GM19025 (cell line): ENCODE data around the gene PET100.

ENCODE experiments used
- ATAC-seq: cut with Tn5 transposase; IDR thresholded peaks from one replicate; pipeline ENCODE4 v1.9.1; 2021; ENCODE audit warnings: mild to moderate bottlenecking, low read depth, moderate library complexity; ENCODE audit not compliant: unreplicated experiment

Gene PET100, protein sequence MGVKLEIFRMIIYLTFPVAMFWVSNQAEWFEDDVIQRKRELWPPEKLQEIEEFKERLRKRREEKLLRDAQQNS

DNA sequence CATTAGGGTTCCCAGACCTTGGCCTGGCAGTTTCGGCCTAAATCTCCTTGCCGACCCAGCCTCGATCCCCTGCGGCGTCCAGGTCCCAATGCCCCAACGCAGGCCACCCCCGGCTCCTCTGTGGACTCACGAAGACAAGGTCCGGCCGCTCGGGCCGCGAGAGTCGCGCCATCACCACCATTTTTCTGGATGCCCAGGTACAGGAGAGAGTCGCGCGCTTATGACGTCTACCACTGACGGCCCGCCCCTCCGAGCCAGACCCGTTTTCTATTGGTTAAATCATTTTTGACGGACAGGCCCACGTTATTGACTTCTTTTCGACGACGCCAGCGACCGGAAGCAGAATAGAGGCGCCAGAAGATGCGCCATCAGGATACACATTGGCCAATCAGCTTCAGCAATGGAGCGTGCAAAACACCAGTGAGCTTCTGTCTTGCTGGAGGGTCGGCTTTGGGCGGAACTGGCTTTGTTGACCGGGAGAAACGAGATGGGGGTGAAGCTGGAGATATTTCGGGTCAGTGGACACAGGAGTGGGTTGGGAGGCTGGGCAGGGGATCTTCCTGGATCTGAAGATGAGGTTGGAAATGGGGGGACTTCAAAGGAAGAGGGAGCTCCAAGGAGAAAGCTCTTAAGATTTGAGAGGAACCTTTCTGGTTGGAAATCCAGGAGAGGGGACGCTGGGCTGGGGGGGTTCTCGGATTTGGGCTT lies at the start of gene PET100, which contains the start of gene XAB2:
TSS of gene PET100 (plus strand) at position 447 of the 708 bp plus-strand sequence. CDS start at position 488, 41 bp downstream.
TSS of gene XAB2 (minus strand) at position 199 of the 708 bp plus-strand sequence. CDS start at position 181, 18 bp downstream.
- peak; percentile 97 for ATAC-seq

DNA sequence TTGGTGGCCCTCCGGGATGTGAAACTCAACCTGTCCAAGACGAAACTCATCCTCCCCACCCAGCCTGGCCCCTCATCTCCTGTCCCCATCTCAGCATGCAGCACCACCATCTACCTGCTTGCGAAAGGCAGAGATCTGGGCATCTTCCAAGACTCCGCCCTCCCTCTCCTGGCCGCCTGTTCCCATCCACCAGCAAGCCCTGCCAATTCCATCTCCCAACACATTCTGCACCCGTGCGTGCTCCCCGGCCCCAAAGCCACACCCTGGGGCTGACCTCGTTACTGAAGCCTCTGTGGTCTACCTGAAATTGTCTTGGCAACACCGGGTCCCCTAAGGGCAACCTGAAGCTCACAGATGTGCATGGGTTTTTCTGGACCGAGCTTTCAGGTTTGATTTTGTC lies 47.1 kb upstream of the PET100 start:
- no peak for ATAC-seq

DNA sequence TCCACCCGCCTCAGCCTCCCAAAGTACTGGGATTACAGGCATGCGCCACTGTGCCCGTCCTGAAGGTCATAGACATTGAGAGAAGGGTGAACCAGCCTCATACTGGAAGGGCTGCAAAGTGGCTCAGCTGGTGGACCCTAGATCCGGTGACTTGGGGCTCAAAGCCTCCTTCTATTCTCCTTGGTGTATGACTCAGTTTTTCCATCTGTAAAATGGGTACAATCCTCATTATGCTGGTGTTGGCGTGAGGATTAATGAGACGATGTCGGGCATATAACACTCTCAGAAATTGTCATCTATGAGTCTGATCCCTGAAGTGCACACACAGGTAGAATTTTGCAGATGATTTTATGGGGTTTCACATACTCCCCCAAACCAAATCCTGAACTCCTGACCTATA lies 39.8 kb upstream of the PET100 start:
- ATAC-seq, result no peak

DNA sequence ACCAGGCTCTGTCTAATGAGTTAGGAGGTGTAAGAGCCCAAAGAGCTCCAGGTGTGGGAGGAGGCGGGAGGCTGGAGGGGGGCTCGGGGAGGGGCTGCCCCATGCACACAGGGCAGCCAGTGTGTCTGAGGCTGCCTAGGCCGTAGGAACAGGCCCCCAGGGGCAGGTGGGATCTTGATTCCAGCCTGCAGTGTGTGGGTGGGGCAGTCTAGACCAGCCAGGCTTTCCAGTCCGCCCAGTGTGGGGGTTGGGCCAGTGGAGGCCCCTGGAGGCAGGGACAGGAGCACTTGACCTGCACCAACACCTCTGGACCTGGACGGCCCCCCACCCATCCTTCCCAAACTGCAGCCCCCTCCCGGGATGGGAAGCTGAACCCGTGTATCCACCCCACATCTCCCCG lies 39.3 kb upstream of the PET100 start:
- ATAC-seq, result no peak

DNA sequence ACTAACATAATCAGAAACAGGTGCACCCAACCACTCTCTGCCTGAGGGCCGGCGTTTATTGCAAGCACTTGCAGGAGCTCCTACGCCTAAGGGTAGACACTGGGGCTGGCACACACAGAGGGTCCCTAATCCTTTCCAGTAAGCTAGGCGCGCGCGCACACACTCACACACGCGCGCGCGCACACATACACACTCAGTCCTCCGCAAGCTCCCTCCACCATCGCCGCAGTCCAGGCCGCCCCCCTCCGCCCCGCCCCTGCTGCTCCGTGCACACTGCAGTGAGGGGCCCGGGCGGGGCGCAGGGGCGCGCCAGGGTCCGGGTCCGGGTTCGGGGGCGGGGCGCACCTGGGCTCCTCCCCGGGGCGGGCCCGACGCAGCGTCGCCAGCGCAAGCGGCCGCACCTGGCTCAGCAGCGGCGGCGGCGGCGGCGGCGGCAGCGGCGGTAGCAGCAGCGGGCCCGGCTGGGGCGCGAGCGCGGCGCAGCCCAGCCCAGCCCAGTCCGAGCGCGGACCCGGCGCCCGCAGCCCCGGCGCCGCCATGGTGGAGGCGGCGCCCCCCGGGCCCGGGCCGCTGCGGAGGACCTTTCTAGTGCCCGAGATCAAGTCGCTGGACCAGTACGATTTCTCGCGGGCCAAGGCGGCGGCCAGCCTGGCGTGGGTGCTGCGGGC lies 34.0 kb upstream of the PET100 start, which contains the start of gene CAMSAP3:
TSS of gene CAMSAP3 (plus strand) at position 398 of the 668 bp plus-strand sequence. CDS start at position 538, 140 bp downstream.
- peak; percentile 60 for ATAC-seq

DNA sequence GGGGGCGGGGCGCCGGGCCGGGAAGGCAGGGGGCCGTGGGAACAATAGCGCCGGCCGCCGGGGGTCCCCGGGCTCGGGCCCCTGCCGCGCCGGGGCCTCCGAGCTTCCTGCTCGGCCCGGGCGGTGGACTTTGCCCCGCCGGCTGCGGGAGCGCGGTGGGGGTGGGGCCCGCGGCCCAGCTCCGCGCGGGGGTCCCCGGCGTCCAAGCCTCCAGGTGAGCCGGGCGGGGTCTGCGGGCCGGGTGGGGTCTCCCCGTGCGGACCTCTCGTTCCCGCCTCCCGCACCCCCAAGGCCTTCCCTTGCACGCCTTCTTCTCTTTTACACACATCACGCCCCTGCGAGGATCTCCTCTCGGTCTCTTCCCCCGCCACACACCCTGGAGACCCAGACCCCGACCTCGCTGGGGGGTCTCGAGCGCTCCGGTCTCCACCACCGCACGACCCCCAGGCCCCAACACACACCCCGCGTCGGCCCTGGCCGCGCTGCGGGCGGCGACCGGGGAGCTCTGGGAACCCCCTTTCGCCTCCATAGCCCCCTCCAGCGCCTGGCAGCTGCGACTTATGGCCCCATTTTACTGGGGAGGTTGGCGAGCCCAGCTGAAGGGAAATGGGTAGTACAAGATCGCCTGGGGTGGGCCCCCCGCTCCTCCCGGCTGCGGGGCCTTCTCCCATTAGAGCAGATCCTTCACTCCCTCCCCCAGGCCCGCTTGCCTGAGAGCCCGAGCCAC lies 33.2 kb upstream of the PET100 start:
- peak; percentile 19 for ATAC-seq

DNA sequence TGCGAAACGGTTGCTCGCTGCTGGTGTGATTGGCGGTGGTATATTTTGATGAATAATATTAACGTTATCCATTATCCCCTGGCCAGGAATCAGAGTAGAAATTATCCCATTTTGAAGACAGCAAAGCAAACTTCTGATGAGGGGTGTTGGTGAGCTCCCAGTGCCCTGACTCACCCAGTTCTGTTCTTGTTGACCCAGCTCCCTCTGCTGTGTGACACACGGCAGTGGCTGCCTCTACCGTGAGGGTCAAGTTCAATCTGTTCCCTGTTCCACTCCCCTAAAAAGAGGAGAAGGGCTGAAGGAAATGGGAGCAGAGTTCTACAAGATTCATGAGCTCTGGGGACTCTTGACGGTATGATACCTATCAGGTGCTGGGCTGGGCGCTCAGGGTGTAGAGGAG lies 31.9 kb upstream of the PET100 start:
- no peak for ATAC-seq

DNA sequence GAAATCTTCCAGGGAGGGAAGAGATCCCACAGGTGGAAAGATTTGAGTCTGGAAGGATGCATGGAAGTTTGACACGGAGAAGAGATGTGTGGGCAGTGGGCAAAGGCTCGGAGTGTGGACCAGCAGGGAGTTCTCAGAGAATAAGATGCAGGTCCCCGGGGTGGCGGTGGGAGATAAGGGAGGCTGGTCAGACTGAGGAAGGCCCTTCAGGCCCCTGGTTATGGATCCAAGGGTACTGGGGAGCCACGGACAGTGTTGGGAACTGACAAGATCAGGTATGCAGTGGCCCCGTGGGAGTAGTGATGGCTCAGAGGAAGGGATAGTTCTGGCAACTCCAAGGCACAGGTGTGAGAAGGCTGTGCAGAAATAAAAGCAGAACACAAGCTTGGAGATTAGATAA lies 31.4 kb upstream of the PET100 start:
- no peak for ATAC-seq

DNA sequence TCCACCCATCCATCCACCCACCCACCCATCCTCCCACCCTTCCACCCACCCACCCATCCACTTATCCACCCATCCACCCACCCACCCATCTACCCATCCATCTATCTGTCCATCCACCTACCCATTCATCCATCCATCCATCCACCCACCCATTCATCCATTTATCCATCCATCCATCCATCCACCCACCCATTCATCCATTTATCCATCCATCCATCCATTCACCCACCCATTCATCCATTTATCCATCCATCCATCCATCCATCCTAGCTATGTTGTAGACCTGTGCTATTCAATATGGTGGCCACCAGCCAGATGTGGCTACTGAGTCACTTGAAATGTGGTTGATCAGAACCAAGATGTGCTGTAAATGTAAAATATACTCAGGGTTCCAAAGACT lies 28.9 kb upstream of the PET100 start:
- no peak for ATAC-seq

DNA sequence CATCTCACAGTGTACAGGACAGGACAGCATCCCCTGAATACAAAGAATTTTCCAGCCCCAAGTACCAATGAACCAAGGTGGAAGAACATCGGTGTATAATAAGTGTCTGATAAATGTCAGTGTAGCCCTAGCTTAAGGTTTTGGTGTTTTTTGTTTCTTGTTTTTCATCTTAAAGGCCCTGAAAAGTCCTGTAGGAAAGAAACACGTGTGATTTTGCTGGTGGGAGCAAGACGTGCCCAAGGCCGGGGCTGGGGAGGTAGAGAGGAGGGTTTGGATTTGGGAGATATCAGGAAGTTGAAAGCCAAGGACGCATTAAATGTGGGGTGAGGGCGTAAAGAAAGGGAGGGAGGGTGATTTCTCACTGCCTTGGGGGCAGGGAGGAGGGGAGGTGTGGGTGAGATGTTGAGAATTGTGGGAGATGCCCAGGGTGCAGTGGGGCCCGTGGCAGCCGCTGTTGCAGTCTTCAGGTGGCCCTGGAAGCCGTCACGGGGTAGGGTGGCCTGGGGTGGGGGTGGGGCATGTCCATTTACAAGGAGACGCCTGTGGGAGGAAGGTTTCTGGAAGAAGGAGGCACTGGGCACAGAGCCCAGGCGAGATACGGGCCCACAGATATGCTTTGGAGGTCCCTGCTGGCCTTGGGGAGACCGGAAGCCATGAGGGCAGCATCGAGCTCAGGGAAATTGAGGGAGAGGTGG lies 27.2 kb upstream of the PET100 start:
- ATAC-seq, result no peak

DNA sequence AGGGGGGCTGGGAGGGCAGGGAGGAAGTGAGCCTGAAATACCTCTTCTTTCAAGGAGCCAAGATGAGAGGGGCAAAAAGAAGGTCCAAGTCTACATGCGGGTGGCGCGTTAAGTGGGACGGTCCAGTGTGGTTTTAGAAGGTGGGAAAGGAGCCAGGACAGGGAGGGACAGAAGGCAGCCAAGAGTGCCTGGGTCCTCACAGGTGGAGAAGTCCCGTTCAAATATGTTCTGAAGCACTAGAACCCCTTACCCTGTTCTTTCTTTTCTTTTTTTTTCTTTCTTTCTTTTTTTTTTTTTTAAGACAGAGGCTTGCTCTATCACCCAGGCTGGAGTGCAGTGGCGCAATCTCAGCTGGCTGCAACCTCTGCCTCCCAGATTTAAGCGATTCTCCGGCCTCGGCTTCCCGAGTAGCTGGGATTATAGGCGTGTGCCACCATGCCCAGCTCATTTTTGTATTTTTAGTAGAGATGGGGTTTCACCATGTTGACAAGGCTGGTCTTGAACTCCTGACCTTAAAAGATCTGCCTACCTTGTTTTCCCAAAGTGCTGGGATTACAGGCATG lies 26.6 kb upstream of the PET100 start:
- ATAC-seq, result no peak

DNA sequence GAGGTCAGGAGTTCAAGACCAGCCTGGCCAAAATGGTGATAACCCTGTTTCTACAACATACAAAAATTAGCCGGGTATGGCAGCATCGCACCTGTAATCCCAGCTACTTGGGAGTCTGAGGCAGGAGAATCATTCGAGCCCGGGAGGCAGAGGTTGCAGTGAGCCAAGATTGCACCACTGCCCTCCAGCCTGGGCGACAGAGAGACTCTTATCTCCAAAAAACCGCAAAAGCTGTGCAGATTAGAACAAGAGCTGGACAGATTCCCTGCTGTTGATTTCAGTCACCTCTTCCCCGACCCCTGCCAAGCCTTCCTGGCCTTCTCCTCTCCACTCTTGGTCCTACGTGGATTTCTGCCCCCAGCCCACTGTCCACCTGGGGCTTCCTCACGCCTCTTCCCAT lies 25.7 kb upstream of the PET100 start:
- ATAC-seq, result no peak

DNA sequence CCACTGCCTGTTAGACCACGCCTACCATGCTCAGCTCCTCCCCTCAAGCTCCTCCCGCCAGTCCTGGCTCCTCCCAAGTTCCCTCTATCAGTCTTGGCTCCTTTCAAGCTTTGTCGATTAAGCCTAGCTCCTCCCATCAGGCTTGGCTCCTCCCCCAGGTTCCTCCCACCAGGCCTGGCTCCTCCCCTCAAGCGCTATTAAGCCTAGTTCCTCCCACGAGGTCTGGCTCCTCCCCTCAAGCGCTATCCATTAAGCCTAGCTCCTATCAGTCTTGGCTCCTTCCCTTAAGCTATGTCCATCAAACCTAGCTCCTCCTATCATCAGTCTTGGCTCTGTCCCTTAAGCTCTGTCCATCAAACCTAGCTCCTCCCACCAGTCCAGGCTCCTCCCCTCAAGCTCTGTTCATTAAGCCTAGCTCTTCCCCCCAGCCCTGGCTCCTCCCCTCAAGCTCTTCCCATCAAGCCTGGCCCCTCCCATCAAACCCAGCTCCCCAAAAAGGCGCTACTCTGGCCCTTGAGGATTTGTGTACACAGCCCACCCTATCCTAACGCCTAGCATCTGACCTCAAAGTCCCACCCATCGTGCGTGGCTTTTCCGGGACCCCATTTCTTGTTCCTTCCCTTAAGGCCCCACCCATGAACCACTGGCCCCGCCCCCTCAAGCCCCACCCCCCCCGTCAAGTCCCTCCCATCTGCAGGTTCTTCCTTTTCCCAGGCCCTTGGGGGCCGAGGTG lies 23.9 kb upstream of the PET100 start:
- ATAC-seq, result no peak

DNA sequence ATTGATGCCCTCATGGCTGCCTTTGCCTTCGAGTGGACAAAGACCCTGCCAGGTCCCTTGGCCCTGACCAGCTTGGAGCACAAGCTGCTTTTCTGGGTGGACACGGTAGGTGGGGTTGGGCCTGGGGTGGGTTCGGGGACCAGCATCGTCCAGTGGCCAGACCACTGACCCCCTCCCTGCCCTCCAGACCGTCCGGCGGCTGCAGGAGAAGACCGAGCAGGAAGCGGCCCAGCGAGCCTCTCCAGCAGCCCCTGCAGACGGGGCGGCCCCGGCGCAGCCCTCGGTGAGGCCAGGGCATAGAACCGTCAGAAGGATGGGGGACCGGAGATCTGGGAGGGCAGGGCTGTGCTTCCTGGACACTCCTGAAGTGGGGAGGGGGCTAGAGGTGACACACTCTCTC lies 23.3 kb upstream of the PET100 start:
- no peak for ATAC-seq

DNA sequence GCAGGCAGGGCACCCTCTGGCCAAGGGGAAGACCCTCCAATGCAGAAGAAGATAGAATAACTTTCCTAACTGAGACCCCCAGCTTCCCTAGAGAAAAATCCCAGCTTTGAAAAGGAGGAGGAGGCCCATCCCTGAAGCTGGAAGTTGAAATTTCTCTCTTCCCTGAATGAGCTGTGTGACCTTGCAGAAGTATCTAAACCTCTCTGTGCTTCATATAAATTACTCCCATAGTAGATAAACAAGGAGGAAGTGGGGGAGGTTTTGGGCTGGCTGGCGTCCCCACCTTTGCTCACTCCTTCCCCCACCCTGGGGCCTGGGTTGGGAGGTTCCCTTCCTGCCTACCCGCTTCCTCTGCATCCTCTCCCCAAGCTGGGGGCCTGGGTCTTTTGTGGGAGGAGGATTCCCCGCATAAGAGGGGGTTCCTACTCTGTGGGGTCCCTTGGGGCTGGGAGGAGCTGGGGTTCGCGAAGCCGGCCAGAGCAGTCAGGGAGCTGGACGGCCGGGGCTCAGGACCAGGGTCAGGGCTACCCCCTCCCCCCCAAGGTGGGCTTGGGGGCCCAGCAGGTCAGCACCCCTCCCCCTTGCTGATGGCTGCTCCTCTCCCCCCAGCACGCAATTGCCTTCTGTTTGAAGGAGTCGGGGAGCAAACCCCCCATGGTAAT lies 22.2 kb upstream of the PET100 start:
- ATAC-seq, result no peak

DNA sequence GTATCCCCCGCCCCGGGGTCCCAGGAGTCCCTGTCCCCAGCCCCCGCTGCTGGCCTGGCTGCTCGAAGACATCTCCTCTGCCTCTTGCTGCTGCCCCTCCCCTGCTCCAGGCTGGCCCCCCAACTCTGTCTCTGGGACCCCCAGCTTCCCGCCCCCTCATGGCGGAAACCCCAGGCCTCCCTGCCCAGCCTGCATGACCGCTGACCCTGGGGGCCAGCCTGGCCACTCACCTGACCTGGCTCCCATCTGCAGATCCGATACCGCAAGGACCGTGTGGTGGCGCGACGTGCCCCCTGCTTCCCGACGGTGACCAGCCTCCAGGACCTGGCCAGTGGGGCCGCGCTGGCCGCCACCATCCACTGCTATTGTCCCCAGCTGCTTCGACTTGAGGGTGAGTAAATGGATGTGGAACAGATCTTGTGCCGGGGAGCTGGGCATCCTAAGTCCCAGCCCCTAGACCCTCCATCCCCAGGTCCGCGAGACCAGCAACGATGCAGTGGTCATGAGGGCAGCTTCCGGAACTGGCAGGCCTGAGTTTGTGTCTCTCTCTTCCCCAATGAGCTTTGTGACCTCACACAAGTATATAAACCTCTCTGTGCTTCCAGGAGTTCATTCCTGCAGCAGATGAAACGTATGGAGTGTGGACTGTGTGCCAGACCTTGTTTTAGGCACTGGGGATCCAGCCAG lies 21.6 kb upstream of the PET100 start:
- no peak for ATAC-seq

DNA sequence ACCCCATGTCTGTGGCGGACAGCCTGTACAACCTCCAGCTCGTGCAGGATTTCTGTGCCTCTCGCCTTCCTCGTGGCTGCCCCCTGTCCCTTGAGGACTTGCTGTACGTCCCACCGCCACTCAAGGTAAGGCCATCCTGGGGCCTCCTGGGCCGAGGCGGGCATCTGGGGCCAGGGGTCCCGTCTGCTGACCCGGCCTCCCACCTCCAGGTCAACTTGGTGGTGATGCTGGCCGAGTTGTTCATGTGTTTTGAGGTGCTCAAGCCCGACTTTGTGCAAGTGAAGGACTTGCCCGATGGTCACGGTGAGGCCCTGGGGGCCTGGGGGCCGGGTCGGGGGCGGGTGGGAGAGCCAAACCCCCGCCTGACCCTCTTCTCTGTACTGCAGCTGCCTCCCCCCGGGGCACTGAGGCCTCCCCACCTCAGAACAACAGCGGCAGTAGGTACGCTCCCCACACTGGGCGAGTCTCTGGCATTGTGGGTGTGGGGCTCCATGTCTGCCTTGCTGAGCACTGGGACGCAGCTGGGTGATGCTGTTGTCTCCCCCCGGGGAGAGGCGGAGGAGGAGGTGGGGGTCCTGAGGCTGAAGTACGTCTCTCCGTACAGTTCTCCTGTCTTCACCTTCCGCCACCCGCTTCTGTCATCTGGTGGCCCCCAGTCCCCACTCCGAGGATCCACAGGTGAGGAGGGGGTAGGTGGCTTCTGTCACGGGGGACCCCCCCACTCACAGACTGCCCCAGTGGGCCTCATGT lies 18.9 kb upstream of the PET100 start:
- ATAC-seq, result no peak
